ENCODE results near the gene ZNF804B. TPM values are rescaled to one million over a fixed set of nuclear protein-coding genes. Genes with fewer than 3 reads are reported as not detected.

The ZNF804B gene
- total RNA-seq, 4 donors from 2014 or later, result not detected

- TF ChIP-seq CTCF (IDR thresholded peaks at IDR 0.05; ENCODE audit: low read depth), result no peak
Observed at GRCh38 chr7:89160107-89160506, 400.6 kb downstream of the ZNF804B start.

GRCh38 chr7:89165421-89165820 lies 405.9 kb downstream of the ZNF804B start:
- TF ChIP-seq CTCF (IDR thresholded peaks at IDR 0.05; ENCODE audit: low read depth), result no peak

GRCh38 chr7:89170628-89171027 lies 411.1 kb downstream of the ZNF804B start:
- TF ChIP-seq CTCF (IDR thresholded peaks at IDR 0.05; ENCODE audit: low read depth), result no peak

GRCh38 chr7:89182116-89182515 lies 422.6 kb downstream of the ZNF804B start:
- no peak for TF ChIP-seq CTCF (IDR thresholded peaks at IDR 0.05; ENCODE audit: low read depth)

- TF ChIP-seq CTCF (IDR thresholded peaks at IDR 0.05; ENCODE audit: low read depth), result no peak
Observed at GRCh38 chr7:89183712-89184111, 424.2 kb downstream of the ZNF804B start.

GRCh38 chr7:89200758-89201157 lies 441.3 kb downstream of the ZNF804B start:
- TF ChIP-seq CTCF (IDR thresholded peaks at IDR 0.05; ENCODE audit: low read depth), result no peak

GRCh38 chr7:89223900-89224395 lies 464.4 kb downstream of the ZNF804B start:
- TF ChIP-seq CTCF (IDR thresholded peaks at IDR 0.05; ENCODE audit: low read depth), result no peak

Data from subcutaneous adipose tissue (tissue), 4 donors.